Stimulated activated CD8-positive, alpha-beta memory T cell treated with anti-CD3 and anti-CD28 coated beads, Interleukin-4, amount 100 ng/mL, for 24 hours (primary cell): ENCODE measurements around the gene NEK5.
A peak's percentile ranks its signal among the peaks of the same experiment; 100 is the strongest.

Experiments
- DNase-seq: peaks from one replicate; pipeline ENCODE4 v3.0.0-alpha.2; 2020; ENCODE audit warnings: low read depth

NEK5 gene

GRCh38 chr13:52011632-52012511 is 117.0 kb downstream of the NEK5 start, which contains the start of gene ALG11:
TSS of gene ALG11 (plus strand) at chr13:52012398. CDS start at chr13:52012419, 21 bp downstream.
- peak; percentile 99 for DNase-seq

- DNase-seq: peak; percentile 7
These were observed 117.8 kb downstream of the NEK5 start, which contains the start of gene ATP7B for GRCh38 chr13:52010890-52011631. TSS of gene ATP7B (minus strand) at chr13:52011450. CDS start at chr13:52011337, 113 bp downstream.

DNA sequence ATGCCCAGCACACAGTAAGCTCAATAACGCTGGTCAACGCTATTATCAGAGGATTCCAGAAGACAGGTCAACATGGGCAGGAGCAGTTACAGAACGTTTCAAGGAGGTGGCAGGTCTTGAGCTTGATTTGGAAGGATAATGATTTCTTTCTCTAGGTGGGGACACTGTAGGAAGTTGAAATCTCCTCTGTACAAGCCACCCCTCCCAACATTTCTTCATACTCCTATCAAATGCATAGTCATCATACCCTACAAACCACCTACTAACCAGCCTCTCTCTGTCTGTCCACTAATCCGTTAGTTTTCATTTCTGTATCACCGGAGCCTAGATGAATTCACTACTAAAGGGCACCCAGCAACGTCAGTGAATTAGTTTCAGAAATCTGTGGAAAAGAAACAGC is 118.9 kb downstream of the NEK5 start:
- no peak for DNase-seq

- no peak for DNase-seq
These were observed 122.2 kb downstream of the NEK5 start for GRCh38 chr13:52006523-52007245.

- no peak for DNase-seq
These were observed 122.9 kb downstream of the NEK5 start for GRCh38 chr13:52005841-52006522.

DNA sequence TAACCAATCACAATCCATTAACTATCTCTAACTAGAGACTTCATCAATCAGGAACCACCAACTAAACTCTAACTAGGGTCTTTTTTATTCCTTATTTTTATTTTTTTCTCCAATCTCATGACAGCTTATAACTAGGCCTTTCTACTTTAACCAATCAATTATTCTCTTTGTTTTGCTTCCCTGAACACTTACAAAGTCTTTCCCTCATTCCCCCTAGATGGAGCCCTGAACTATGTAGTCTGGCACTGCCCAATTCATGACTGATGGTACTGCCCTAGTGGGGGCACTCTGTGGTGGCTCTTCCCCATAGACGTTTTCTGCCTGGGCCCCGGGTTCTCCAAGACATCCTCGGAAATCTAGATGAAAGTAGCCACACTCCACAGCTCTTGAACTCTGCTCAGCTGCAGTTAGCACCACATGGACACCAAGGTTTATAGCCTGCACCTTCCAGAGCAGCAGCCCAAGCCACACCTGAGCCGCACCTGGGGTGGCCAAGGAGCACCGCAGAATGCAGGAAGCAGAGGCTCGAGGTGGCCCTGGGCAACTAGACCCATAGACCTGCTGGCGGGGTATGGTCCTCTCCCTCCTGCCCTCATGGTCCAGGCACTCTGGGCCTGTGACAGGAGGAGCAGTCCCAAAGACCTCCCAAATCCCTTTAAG is 124.2 kb downstream of the NEK5 start:
- DNase-seq: no peak

DNA sequence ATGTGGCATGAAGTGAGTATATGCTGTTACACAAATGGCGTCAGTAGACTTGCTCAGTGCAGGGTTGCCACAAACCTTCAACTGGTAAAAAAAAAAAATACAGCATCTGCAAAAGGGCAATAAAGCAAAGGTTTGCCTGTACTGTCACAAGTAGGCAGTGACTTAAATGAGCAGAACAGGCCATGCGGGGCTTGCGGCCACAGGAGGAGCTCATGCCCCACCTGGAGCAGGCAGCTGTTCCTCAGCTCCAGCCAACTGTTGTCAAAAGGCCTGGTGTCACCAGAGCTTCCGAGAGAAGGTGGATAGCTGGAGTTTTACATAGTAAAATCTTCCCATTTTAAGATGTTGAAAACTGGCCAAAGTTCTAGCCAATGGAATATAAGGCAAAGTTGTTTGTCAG is 125.3 kb downstream of the NEK5 start:
- DNase-seq: no peak

GRCh38 chr13:52002361-52002760 is 126.5 kb downstream of the NEK5 start:
- no peak for DNase-seq

DNA sequence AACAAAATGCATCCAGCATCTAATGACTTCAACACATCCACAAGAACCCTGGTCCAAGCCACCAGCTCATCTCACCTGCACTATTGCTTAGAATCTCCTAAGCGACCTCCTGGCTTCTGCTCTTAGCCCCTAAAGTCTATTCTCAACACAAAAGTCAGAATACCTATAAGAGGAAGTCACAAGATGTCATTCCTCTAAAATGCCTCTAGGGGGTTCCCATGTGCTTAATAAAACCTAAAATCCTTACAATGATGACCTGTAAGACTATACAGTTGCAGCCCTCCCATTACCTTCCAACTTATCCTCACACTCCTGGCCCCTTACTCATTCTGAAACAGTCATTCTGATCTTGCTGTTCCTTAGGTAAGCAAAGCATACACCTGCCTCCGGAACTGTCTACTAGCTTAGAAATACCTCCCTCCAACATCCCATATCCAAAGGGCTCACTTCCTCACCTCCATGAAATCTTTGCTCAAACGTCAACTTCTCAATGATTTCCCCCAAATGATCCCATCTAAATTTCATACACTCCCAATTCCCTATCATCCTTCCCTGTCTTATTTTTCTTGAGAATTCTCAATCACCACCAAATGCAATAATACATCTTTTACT is 127.6 kb downstream of the NEK5 start:
- no peak for DNase-seq

DNA sequence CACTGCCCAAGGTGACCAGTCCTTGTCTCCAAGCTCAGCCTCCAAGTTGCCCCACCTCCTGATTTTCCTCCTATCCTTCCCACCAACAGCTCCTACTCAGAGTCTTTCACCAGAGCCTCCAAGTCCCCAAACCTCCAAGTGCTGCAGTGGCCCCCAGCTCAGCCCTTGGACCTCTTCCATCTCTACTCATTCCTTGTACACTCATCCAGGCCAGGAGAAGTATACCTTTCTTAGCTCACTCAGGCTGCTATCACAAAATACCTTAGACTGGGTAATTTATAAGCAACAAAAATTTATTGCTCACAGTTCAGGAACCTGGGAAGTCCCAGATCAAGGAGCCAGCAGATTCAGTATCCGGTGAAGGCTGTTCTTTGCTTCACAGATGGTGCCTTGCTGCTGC is 129.0 kb downstream of the NEK5 start:
- DNase-seq: no peak

DNA sequence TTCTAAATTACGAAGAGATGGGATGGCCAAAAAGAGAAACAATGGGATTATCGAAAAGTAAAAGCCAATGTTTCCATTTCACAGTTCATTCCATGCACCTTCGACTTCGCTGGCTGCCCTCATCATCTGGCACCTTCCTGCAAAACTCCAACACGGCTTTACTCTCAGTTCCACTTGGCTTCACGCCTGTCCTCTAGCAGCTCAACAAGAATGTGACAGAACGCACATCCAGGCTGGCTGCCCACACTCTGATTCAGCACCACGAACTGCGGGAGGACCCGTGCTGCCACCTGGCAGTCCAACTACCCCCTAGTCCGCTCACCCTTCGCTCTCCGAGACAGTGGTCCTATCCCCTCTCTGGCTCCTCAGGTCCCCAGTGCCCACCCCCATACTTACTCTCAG is 129.4 kb downstream of the NEK5 start:
- DNase-seq: no peak

DNA sequence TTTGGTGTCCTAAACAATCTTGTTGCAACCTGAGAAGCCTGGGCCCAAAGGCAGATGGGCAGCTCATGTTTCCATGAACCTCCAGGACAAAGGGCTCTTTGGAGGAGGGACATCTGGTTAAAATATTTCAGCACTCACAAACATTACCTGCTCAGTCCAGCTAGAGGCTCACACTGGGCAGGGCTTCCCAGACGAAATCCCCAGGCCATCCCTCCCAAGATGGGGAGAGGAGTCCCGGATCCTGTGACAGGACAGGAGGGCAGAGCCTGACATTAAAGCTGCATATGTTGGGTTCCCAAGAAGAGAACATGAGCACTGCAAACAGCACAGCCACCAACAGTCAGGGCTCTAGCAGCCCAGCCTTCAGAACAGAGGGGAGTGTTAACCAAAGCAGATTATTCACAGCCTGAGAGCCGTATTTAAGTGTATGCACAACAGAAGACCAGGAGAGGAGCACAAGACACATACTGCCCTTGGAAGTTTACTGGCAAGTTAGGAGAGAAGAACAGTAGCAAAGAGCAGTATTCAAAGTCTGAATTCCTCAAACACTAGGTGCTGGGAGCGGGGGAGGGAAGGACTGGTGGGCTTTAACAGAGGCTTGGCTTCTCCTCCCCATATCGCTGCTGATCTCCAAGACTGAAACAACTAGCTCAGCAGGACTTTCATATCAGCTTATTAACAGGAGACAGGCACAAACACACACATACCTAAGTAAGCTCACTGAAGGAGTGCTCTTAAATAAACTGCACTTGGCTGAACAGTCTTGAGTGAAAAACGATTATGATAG is 130.0 kb downstream of the NEK5 start:
- DNase-seq: no peak

GRCh38 chr13:51997641-51998330 is 131.1 kb downstream of the NEK5 start:
- no peak for DNase-seq

DNA sequence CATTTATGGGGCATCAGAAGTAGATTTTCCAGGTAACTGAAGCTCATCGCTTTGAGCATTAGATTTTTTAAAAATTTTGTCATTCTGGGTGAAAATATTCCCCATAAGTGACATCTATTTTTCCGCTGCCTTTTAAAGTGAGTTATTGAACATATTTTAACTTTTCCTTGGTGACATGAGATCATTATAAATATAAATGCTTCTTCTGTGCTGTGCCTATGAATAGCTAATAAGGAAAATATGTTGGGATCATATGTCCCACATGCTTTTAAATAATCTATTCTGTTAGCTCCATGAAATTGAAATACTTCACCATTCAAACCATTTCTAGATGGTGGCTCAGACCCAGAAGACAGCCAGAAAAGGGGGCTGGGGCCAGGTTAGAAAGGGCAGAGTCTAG is 131.7 kb downstream of the NEK5 start:
- DNase-seq: no peak

DNA sequence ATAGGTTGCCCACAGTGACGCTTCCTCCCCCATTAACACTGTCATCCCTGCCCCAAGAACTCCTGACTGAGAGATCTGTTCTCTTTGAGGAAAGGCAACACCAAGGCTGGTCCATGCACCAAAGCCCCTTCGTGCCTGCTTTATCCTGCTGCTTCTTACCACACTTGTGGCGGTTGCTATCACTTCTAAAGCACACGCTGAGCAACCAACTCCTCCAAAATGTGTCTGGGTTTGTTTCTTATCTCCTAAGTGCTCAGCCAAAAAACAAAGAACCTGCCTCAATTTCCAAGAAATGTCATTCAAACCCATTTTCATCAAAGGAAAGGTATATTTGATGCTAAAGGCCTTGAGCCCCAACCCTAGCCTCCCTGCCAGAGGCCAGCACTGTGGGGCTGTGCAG is 132.2 kb downstream of the NEK5 start:
- DNase-seq: no peak

DNA sequence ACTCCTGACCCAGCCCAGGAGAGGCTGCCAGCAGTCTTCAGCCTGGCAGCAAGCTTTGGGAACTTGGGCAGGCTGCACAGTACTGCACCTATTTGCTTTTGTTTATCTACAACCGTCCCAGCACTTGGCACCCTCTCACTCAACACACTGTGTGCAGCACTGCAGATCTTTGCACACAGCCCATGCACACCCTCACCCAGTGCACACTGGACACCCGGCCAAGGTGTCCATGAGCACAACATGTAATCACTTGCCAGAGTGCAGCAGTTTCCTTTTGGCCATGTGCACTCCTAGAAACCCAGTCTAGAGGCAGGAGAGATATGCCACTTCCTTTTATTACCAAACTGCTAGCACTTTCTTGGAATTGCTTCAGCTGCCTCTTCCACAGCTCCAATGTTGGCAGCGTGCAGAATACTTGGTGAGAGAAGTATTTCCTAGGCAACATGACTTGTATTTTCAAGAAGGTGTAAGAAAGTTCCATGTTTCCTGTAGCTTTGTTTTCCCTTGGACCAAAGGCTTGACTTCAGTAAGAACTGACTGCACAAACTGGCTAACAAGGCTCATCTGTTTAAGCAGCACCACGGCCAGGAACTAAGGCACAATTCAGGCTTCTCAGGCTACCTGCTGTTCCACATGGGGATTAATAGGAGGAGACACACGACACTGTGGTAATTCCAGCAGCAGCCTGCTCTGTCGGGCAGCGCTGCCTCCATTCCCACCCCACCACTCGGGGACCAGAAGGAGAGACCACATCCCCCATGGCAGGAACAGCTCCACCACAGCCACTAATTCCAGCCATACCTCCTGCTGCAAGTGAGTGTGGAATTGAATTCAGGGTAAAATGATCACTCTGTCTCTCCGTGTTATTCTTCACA is 133.0 kb downstream of the NEK5 start:
- DNase-seq: no peak

- DNase-seq: no peak
These were observed 135.2 kb downstream of the NEK5 start for GRCh38 chr13:51993713-51994112.

GRCh38 chr13:51988988-51989618 is 139.8 kb downstream of the NEK5 start:
- no peak for DNase-seq
